ENCODE results near the gene CD6. TPM values are rescaled to one million over a fixed set of nuclear protein-coding genes. Genes with fewer than 3 reads are reported as not detected.
"Not testable (repeated sequence)": the region's sequence is repeated elsewhere in the genome, so short reads cannot be mapped to it uniquely, and the experiment has no call there.

Gene CD6
- total RNA-seq, 1 donor from 2014 or later, result 0.62 TPM

- TF ChIP-seq, protein P1, sequence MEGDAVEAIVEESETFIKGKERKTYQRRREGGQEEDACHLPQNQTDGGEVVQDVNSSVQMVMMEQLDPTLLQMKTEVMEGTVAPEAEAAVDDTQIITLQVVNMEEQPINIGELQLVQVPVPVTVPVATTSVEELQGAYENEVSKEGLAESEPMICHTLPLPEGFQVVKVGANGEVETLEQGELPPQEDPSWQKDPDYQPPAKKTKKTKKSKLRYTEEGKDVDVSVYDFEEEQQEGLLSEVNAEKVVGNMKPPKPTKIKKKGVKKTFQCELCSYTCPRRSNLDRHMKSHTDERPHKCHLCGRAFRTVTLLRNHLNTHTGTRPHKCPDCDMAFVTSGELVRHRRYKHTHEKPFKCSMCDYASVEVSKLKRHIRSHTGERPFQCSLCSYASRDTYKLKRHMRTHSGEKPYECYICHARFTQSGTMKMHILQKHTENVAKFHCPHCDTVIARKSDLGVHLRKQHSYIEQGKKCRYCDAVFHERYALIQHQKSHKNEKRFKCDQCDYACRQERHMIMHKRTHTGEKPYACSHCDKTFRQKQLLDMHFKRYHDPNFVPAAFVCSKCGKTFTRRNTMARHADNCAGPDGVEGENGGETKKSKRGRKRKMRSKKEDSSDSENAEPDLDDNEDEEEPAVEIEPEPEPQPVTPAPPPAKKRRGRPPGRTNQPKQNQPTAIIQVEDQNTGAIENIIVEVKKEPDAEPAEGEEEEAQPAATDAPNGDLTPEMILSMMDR (IDR thresholded peaks at IDR 0.05; ENCODE audit: unreplicated experiment), result no peak
- no peak overlapping the region for H3K4me3 Mint-ChIP-seq (ENCODE audit: low read depth)
- H3K9me3 Mint-ChIP-seq (ENCODE audit: low read depth), result peaks cover 6% of the 10 kb centered on the region
- DNase-seq (ENCODE audit: low spot score, unreplicated experiment), result no peak
- H3K27me3 Mint-ChIP-seq, result peaks cover 7% of the 10 kb centered on the region
- peaks cover 2% of the 10 kb centered on the region for H3K4me1 Mint-ChIP-seq (ENCODE audit: low read depth)
- H3K27ac Mint-ChIP-seq, result no peak overlapping the region
- H3K36me3 Mint-ChIP-seq (ENCODE audit: insufficient read depth), result no peaks in the 10 kb centered on the region
Observed at GRCh38 chr11:60970890-60971289, 590 bp upstream of the CD6 start.

DNA sequence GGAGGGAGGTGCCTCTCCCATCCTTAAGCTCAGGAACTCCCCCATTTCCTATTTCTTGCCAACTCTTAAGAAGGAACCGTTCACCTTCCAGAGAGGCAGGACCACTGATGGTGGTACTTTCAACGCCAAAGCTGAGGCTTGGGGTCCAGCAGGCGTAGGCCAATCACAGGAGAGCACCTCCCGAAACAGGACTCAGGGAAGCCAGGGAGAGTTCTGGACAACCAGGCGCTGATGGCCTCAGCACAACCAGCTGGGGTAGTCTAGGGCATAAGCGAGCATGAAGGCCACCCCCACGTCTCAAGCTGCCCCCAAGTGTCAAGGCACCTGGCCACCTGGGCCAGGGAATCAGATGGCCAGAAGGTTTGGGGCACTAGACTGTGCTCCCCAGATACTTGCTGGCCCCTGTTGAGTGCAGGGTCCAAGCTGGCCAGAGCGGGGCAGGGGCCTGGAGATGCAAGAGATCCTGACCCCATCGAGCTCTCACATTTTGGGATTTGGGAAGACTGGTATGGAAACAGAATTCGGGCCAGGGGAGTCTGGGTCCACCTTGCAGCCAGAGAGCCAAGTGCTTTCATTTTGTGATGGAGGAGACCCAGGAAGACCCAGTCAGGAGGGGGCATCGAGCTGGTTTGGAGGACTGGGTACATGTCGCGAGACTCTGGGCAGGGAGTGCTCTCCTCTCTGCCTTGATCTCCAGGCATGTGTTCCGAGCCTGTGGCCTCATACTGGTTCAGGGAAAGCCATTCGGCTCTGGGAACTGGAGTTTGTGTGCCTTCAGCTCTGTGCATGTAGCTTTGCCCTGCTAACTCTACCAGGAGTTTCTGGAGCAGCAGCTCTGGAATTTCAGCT is 926 bp downstream of the CD6 start:
- H3K27me3 Mint-ChIP-seq, result peaks cover 7% of the 10 kb centered on the region
- peaks cover 2% of the 10 kb centered on the region for H3K4me1 Mint-ChIP-seq (ENCODE audit: low read depth)
- H3K36me3 Mint-ChIP-seq (ENCODE audit: insufficient read depth), result no peaks in the 10 kb centered on the region
- TF ChIP-seq, protein P1 (IDR thresholded peaks at IDR 0.05; ENCODE audit: unreplicated experiment), result no peak
- no peak for DNase-seq (ENCODE audit: low spot score, unreplicated experiment)
- H3K4me3 Mint-ChIP-seq (ENCODE audit: low read depth), result no peak overlapping the region
- peaks cover 6% of the 10 kb centered on the region for H3K9me3 Mint-ChIP-seq (ENCODE audit: low read depth)
- H3K27ac Mint-ChIP-seq, result no peak overlapping the region

DNA sequence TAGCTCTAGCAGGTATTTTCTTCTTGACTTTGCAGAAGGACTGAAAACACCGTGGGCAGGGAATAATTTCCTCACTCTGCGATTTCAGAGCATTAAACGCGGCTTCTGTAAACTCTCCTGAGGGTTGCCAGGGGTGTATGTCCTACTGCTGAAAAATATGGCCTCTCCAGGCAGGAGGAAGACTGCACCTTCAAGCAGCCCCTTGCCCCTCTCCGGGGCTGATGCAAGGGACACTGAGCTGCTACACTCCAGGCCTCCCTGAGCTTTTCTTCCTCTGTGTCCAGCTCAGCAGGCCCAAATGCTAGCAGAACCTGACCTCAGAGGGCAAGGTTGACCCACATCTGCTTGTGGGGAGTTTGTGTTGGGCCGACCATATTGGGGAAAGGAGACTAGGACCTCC is 2.2 kb downstream of the CD6 start:
- TF ChIP-seq, protein P1 (IDR thresholded peaks at IDR 0.05; ENCODE audit: unreplicated experiment), result no peak
- Mint-ChIP-seq H3K27ac (no peak overlapping the region), H3K4me3 (ENCODE audit: low read depth) (no peak overlapping the region), H3K9me3 (ENCODE audit: low read depth) (no peaks in the 10 kb centered on the region), H3K36me3 (ENCODE audit: insufficient read depth) (no peaks in the 10 kb centered on the region), H3K4me1 (ENCODE audit: low read depth) (peaks cover 2% of the 10 kb centered on the region), H3K27me3 (peaks cover 7% of the 10 kb centered on the region)
- DNase-seq (ENCODE audit: low spot score, unreplicated experiment), result no peak

GRCh38 chr11:60974316-60974715 is 2.8 kb downstream of the CD6 start:
- H3K27me3 Mint-ChIP-seq; DNase-seq (ENCODE audit: low spot score, unreplicated experiment); H3K36me3 Mint-ChIP-seq (ENCODE audit: insufficient read depth); H3K4me1 Mint-ChIP-seq (ENCODE audit: low read depth); H3K27ac Mint-ChIP-seq; H3K9me3 Mint-ChIP-seq (ENCODE audit: low read depth); H3K4me3 Mint-ChIP-seq (ENCODE audit: low read depth): not testable (repeated sequence)

GRCh38 chr11:60974726-60975125 is 3.2 kb downstream of the CD6 start:
- TF ChIP-seq, protein P1 (IDR thresholded peaks at IDR 0.05; ENCODE audit: unreplicated experiment), result no peak
- DNase-seq (ENCODE audit: low spot score, unreplicated experiment), result no peak
- peaks cover 2% of the 10 kb centered on the region for H3K4me1 Mint-ChIP-seq (ENCODE audit: low read depth)
- H3K36me3 Mint-ChIP-seq (ENCODE audit: insufficient read depth), result no peaks in the 10 kb centered on the region
- peaks cover 7% of the 10 kb centered on the region for H3K27me3 Mint-ChIP-seq
- no peak overlapping the region for H3K4me3 Mint-ChIP-seq (ENCODE audit: low read depth)
- H3K9me3 Mint-ChIP-seq (ENCODE audit: low read depth), result no peaks in the 10 kb centered on the region
- no peak overlapping the region for H3K27ac Mint-ChIP-seq

DNA sequence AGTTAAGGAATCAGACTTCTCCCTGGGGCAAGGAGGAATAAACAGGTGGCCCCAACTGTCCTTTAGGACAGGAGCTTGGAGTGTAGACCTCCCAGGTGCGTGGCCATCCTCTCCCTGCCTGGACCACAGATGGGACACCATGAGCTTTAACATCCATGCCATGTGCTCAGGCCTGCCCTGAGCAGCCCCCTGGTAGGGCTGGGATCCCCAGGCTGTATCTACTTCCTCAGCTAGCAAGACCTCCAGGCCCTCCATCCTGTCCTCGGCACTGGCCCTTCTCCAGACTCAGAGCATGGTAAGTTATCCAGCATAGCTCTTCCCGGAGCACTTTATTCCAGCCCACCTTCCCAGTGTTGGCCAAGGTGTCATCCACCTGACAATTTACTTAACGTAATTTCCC is 5.7 kb downstream of the CD6 start:
- Mint-ChIP-seq H3K4me1 (ENCODE audit: low read depth) (peaks cover 2% of the 10 kb centered on the region), H3K4me3 (ENCODE audit: low read depth) (no peak overlapping the region), H3K36me3 (ENCODE audit: insufficient read depth) (no peaks in the 10 kb centered on the region), H3K27me3 (no peaks in the 10 kb centered on the region), H3K9me3 (ENCODE audit: low read depth) (no peaks in the 10 kb centered on the region), H3K27ac (no peak overlapping the region)
- TF ChIP-seq, protein P1 (IDR thresholded peaks at IDR 0.05; ENCODE audit: unreplicated experiment), result no peak
- no peak for DNase-seq (ENCODE audit: low spot score, unreplicated experiment)

All from progenitor cell of endocrine pancreas (in vitro differentiated cells).